ENCODE measurements around the gene KRT86. TPM values are rescaled to one million over a fixed set of nuclear protein-coding genes. Genes with fewer than 3 reads are reported as not detected.

KRT86 gene
- total RNA-seq, 2 experiments from 2014 or later = not detected

- Histone ChIP-seq H3K36me3 (ENCODE audit: insufficient read depth, low read length) (no peaks in the 10 kb centered on the region), H3K4me3 (ENCODE audit: low read length) (no peak overlapping the region), H3K27ac (ENCODE audit: low read depth in 1 of 2, low read length in 2 of 2) (no peak overlapping the region), H3K4me1 (ENCODE audit: insufficient read depth, low read length) (peaks cover 2% of the 10 kb centered on the region), H3K9me3 (ENCODE audit: control insufficient read depth in 1 of 2, insufficient read depth in 1 of 2, low read length in 2 of 2) (no peaks in the 10 kb centered on the region), H3K27me3 (ENCODE audit: control insufficient read depth in 1 of 2, insufficient read depth in 2 of 2, low read length in 2 of 2) (peaks cover 11 to 18% of the 10 kb centered on the region in 2 experiments)
- H3K27ac Mint-ChIP-seq = no peak overlapping the region
- H3K36me3 Mint-ChIP-seq (ENCODE audit: low read depth) = no peaks in the 10 kb centered on the region
- H3K27me3 Mint-ChIP-seq = peaks cover 56% of the 10 kb centered on the region
- no peak overlapping the region for H3K4me3 Mint-ChIP-seq
- DNase-seq = peak in 1 of 14 experiments; percentile 17
- ATAC-seq (ENCODE audit: poor library complexity) = no peak
- intact Hi-C loops (cut with DNase I, micrococcal nuclease) = no loop called here
- POLR2A ChIA-PET = no interaction called here
- CTCF ChIA-PET = no interaction called here
- TF ChIP-seq, protein P1, sequence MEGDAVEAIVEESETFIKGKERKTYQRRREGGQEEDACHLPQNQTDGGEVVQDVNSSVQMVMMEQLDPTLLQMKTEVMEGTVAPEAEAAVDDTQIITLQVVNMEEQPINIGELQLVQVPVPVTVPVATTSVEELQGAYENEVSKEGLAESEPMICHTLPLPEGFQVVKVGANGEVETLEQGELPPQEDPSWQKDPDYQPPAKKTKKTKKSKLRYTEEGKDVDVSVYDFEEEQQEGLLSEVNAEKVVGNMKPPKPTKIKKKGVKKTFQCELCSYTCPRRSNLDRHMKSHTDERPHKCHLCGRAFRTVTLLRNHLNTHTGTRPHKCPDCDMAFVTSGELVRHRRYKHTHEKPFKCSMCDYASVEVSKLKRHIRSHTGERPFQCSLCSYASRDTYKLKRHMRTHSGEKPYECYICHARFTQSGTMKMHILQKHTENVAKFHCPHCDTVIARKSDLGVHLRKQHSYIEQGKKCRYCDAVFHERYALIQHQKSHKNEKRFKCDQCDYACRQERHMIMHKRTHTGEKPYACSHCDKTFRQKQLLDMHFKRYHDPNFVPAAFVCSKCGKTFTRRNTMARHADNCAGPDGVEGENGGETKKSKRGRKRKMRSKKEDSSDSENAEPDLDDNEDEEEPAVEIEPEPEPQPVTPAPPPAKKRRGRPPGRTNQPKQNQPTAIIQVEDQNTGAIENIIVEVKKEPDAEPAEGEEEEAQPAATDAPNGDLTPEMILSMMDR (IDR thresholded peaks at IDR 0.05) = no peak
- no peaks in the 10 kb centered on the region for H3K4me1 Mint-ChIP-seq (ENCODE audit: low read depth)
- H3K9me3 Mint-ChIP-seq = no peaks in the 10 kb centered on the region
Observed at GRCh38 chr12:52316701-52317100, 42.3 kb downstream of the KRT86 start.

- Histone ChIP-seq H3K27me3 (ENCODE audit: control insufficient read depth in 1 of 2, insufficient read depth in 2 of 2, low read length in 2 of 2) (peaks cover 10% of the 10 kb centered on the region in 2 experiments), H3K4me1 (ENCODE audit: insufficient read depth, low read length) (peaks cover 2% of the 10 kb centered on the region), H3K9me3 (ENCODE audit: control insufficient read depth in 1 of 2, insufficient read depth in 1 of 2, low read length in 2 of 2) (no peaks in the 10 kb centered on the region), H3K36me3 (ENCODE audit: insufficient read depth, low read length) (no peaks in the 10 kb centered on the region), H3K4me3 (ENCODE audit: low read length) (no peak overlapping the region), H3K27ac (ENCODE audit: low read depth in 1 of 2, low read length in 2 of 2) (no peak overlapping the region)
- TF ChIP-seq, protein P1 (IDR thresholded peaks at IDR 0.05) = no peak
- DNase-seq = peak in 1 of 14 experiments; percentile 25
- intact Hi-C loops (cut with DNase I, micrococcal nuclease) = no loop called here
- no peaks in the 10 kb centered on the region for H3K9me3 Mint-ChIP-seq
- no peak overlapping the region for H3K27ac Mint-ChIP-seq
- H3K27me3 Mint-ChIP-seq = peaks cover 56% of the 10 kb centered on the region
- H3K4me3 Mint-ChIP-seq = no peak overlapping the region
- no peaks in the 10 kb centered on the region for H3K4me1 Mint-ChIP-seq (ENCODE audit: low read depth)
- CTCF ChIA-PET = no interaction called here
- POLR2A ChIA-PET = no interaction called here
- H3K36me3 Mint-ChIP-seq (ENCODE audit: low read depth) = no peaks in the 10 kb centered on the region
- no peak for ATAC-seq (ENCODE audit: poor library complexity)
Observed at GRCh38 chr12:52317468-52318052, 43.1 kb downstream of the KRT86 start.

- no peak overlapping the region for H3K27ac Mint-ChIP-seq
- no peak overlapping the region for H3K4me3 Mint-ChIP-seq
- H3K27me3 Mint-ChIP-seq = peaks cover 58% of the 10 kb centered on the region
- ChIA-PET POLR2A (no interaction called here), CTCF (interaction anchor here (1.6 kb wide), 1 partner anchor 9 kb away, joined by 6 read pairs; no protein-coding TSS in a partner anchor)
- H3K9me3 Mint-ChIP-seq = no peaks in the 10 kb centered on the region
- Histone ChIP-seq H3K4me1 (ENCODE audit: insufficient read depth, low read length) (peaks cover 2% of the 10 kb centered on the region), H3K9me3 (ENCODE audit: control insufficient read depth in 1 of 2, insufficient read depth in 1 of 2, low read length in 2 of 2) (no peaks in the 10 kb centered on the region), H3K27ac (ENCODE audit: low read depth in 1 of 2, low read length in 2 of 2) (no peak overlapping the region), H3K27me3 (ENCODE audit: control insufficient read depth in 1 of 2, insufficient read depth in 2 of 2, low read length in 2 of 2) (peaks cover 5 to 10% of the 10 kb centered on the region in 2 experiments), H3K36me3 (ENCODE audit: insufficient read depth, low read length) (no peaks in the 10 kb centered on the region), H3K4me3 (ENCODE audit: low read length) (no peak overlapping the region)
- ATAC-seq (ENCODE audit: poor library complexity) = no peak
- H3K4me1 Mint-ChIP-seq (ENCODE audit: low read depth) = no peaks in the 10 kb centered on the region
- DNase-seq = peak in 1 of 14 experiments; percentile 11
- H3K36me3 Mint-ChIP-seq (ENCODE audit: low read depth) = no peaks in the 10 kb centered on the region
- TF ChIP-seq, protein P1 (IDR thresholded peaks at IDR 0.05) = no peak
- intact Hi-C loops (cut with DNase I, micrococcal nuclease) = no loop called here
Observed at GRCh38 chr12:52318241-52318990, 44.0 kb downstream of the KRT86 start.
